Activated T-cell treated with anti-CD3 and anti-CD28 coated beads, Interleukin-2, amount 50 U/mL, for 1 hour (primary cell): ENCODE results near the gene GEN1.
A peak's percentile ranks its signal among the peaks of the same experiment; 100 is the strongest.

Source experiments
- DNase-seq: peaks from one replicate; pipeline ENCODE4 v3.0.0-alpha.2; 2020

The GEN1 gene

DNA sequence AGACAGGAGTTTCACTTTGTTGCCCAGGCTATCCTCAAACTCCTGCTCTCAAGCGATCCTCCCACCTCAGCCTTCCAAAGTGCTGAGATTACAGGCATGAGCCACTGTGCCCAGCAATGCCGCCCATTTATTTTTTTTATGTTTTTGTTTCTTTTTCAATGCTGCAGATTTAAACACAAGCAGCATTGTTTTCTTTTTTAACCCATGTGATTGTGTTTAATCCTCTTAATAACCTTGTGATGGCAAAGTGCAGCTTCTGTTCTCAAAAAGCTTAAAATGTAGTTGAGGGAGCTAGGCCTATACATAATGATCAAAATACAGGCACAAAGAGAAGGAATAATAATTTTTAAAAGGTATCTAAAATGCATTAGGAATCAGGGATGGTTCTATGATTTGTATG lies 73.8 kb downstream of the GEN1 start:
- no peak for DNase-seq

DNA sequence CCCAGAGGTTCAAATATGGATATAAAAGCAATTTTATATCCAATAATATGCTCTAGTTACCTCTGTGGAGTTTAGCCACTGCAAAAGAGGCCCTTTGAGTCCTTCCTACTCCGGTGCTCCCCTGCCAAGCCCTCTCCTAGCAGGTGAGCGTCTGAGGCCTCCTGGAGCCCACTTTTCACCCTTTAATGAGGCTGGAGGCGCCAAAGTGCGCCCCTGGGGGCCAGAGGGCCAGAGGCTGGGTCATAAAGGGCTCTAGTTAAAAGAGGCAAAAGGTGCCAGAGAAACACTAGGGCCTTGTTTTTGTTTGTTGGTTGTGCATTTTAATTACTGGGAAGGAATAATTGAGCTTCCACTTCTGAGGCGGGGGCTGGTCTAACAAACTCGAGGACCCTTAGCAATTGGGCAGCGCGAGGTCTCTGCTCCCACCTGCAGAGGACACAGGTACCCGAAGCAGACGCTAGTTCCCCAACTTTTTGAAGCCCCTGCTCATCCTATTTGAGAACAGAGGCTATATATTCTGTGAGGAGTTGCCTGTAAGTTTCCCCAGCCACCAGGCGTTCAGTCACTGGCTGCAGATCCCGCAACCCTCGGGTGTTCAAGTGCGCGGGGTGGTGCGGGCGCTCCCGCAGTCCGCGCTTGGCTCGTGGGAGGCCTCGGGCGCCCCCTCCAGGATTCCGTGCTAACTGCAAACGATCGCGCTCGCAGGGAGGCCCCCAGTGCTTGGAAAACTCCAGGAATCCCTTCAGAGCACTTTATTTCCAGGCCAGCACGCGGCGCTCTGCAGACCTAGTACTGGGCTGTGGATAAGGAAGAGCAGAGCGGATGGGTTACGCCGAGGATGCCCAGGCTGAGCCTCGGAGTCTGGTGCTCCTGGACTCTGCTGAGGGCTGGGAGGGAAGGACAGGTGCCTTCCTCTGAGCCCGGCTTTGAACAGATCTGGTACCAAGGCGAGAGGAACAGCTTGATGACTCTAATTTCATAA lies 76.4 kb downstream of the GEN1 start:
- DNase-seq: peak; percentile 33

- no peak for DNase-seq
Measured at GRCh38 chr2:17835516-17835915, 81.6 kb downstream of the GEN1 start.
